HCT116 (cell line): ENCODE measurements around the gene KIAA0825. TPM values are rescaled to one million over a fixed set of nuclear protein-coding genes. Genes with fewer than 3 reads are reported as not detected.

ENCODE experiments used
- ATAC-seq: fragments of 200-7000 bp; cut with Tn5 transposase; 2 replicates; pipeline ENCODE4 v1.9.1; 2020; ENCODE audit warnings: mild to moderate bottlenecking, moderate library complexity
- BruUV-seq: library from RNA; stranded (reverse); fragments of 400-500 nt; replicated peaks from 2 replicates; lab custom pipeline; 2021; lab: Mats Ljungman, UMichigan
- CTCF ChIA-PET: fragments of 300-600 bp; sonication (Branson Sonifier 250); formaldehyde crosslinking; loops from one replicate; lab custom pipeline; 2021; ENCODE audit warnings: antibody characterized with exemption; lab: Charles Lee
- POLR2A ChIA-PET: fragments of 300-600, 350-600 bp; sonication (Branson Sonifier 250); formaldehyde crosslinking; loops from one replicate; lab custom pipeline; 2021; ENCODE audit warnings: antibody characterized with exemption; lab: Charles Lee
- RAD21 ChIA-PET, 2 experiments: fragments of 300-600 bp; sonication (Branson Sonifier 250); formaldehyde crosslinking; loops; one replicate each; lab custom pipeline; 2023; ENCODE audit warnings: low total read pairs in 2 of 2; ENCODE audit not compliant: uncharacterized antibody in 2 of 2, unreplicated experiment in 2 of 2, low non-redundant PET in 1 of 2; lab: Charles Lee
- DNase-seq: peaks from one replicate; pipeline ENCODE4 v3.0.0-alpha.2; 2010; ENCODE audit warnings: low read depth, low spot score
- H2AFZ ChIP-seq: fragments of 200-600 bp; shearing (Covaris generic), sonication (generic); 2 replicates; pipeline ENCODE4 v1.6.1; 2017; ENCODE audit warnings: low read depth, mixed run types, mixed read lengths, antibody characterized with exemption, low read length; ENCODE audit not compliant: poor library complexity, severe bottlenecking
- H3K27ac ChIP-seq: 2 replicates; pipeline ENCODE4 v1.5.1; 2012; ENCODE audit warnings: low read depth, low read length
- H3K27me3 ChIP-seq: fragments of 200-600 bp; sonication (generic); 2 replicates; pipeline ENCODE4 v1.6.1; 2016; ENCODE audit warnings: mixed run types, low read length, mixed read lengths; ENCODE audit not compliant: insufficient read depth
- H3K36me3 ChIP-seq, 2 experiments: fragments of 200-500 bp in 1 of 2; fragments of 200-600 bp in 1 of 2; sonication (Bioruptor generic) in 1 of 2; sonication (generic) in 1 of 2; 2 replicates each; pipeline versions ENCODE4 v1.5.1 to v1.6.1; 2014 to 2016; ENCODE audit warnings: low read length in 2 of 2, inconsistent platforms in 1 of 2, mixed read lengths in 1 of 2, mixed run types in 1 of 2; ENCODE audit not compliant: insufficient read depth in 2 of 2, control insufficient read depth in 1 of 2
- H3K4me1 ChIP-seq, 2 experiments: fragments of 200-600 bp in 1 of 2; sonication (generic) in 1 of 2; 2 replicates each; pipeline versions ENCODE4 v1.5.1 to v1.6.1; 2012 to 2017; ENCODE audit warnings: low read length in 2 of 2, inconsistent platforms in 1 of 2, mild to moderate bottlenecking in 1 of 2, mixed read lengths in 1 of 2, mixed run types in 1 of 2, moderate library complexity in 1 of 2; ENCODE audit not compliant: insufficient read depth in 2 of 2, control insufficient read depth in 1 of 2
- H3K4me2 ChIP-seq: fragments of 200-600 bp; sonication (generic); 2 replicates; pipeline ENCODE4 v1.6.1; 2017; ENCODE audit warnings: mixed run types, low read length, mixed read lengths
- H3K4me3 ChIP-seq, 2 experiments: fragments of 200-600 bp in 1 of 2; sonication (generic) in 1 of 2; replicated peaks in 1 of 2; 2 replicates each; pipeline ENCODE4 v1.5.1; 2011 to 2016; ENCODE audit warnings: low read length in 2 of 2, control low read depth in 1 of 2, low read depth in 1 of 2, mild to moderate bottlenecking in 1 of 2, mixed read lengths in 1 of 2, mixed run types in 1 of 2
- H3K79me2 ChIP-seq: fragments of 200-600 bp; sonication (generic); 2 replicates; pipeline ENCODE4 v1.6.1; 2017; ENCODE audit warnings: mild to moderate bottlenecking, mixed run types, low read length, moderate library complexity, mixed read lengths; ENCODE audit not compliant: insufficient read depth
- H3K9ac ChIP-seq: fragments of 200-600 bp; sonication (generic); 2 replicates; pipeline ENCODE4 v1.6.1; 2016; ENCODE audit warnings: low read length, mixed read lengths
- H3K9me2 ChIP-seq: fragments of 200-600 bp; sonication (generic), shearing (Covaris generic); 2 replicates; pipeline ENCODE4 v1.6.1; 2017; ENCODE audit warnings: mixed run types, mild to moderate bottlenecking, moderate library complexity; ENCODE audit not compliant: insufficient read depth
- H3K9me3 ChIP-seq, 2 experiments: fragments of 200-500 bp in 1 of 2; fragments of 200-600 bp in 1 of 2; sonication (Bioruptor generic) in 1 of 2; sonication (generic) in 1 of 2; 2 replicates each; pipeline ENCODE4 v1.6.1; 2014 to 2017; ENCODE audit warnings: low read length in 2 of 2, mixed read lengths in 2 of 2, inconsistent platforms in 1 of 2, low read depth in 1 of 2, mild to moderate bottlenecking in 1 of 2, mixed run types in 1 of 2, moderate library complexity in 1 of 2; ENCODE audit not compliant: control insufficient read depth in 1 of 2, insufficient read depth in 1 of 2
- H4K20me1 ChIP-seq: fragments of 200-600 bp; sonication (generic), shearing (Covaris generic); 2 replicates; pipeline ENCODE4 v1.6.1; 2017; ENCODE audit warnings: mixed run types, mild to moderate bottlenecking, moderate library complexity; ENCODE audit not compliant: insufficient read depth
- CBX3 ChIP-seq: IDR thresholded peaks from 2 replicates; pipeline ENCODE4 v1.6.1; 2012; ENCODE audit warnings: low read depth
- CEBPB ChIP-seq: IDR thresholded peaks from 2 replicates; pipeline ENCODE4 v1.6.1; 2012; ENCODE audit warnings: low read depth
- EGR1 ChIP-seq: IDR thresholded peaks from 2 replicates; pipeline ENCODE4 v1.6.1; 2012; ENCODE audit warnings: low read depth
- EZH2 ChIP-seq: fragments of 200-600 bp; sonication (generic); IDR thresholded peaks from 2 replicates; pipeline ENCODE4 v1.6.1; 2017; ENCODE audit warnings: antibody characterized with exemption, mixed run types
- JUND ChIP-seq: IDR thresholded peaks from 2 replicates; pipeline ENCODE4 v1.6.1; 2012
- POLR2AphosphoS5 ChIP-seq: IDR thresholded peaks from 2 replicates; pipeline ENCODE4 v1.6.1; 2011; ENCODE audit warnings: mild to moderate bottlenecking, low read depth, low read length, moderate library complexity
- SP1 ChIP-seq: IDR thresholded peaks from 2 replicates; pipeline ENCODE4 v1.6.1; 2012; ENCODE audit warnings: low read depth
- SRF ChIP-seq: IDR thresholded peaks from 2 replicates; pipeline ENCODE4 v1.6.1; 2012; ENCODE audit warnings: low read depth
- ZFX ChIP-seq: fragments of 450-650 bp; IDR thresholded peaks from 2 replicates; pipeline ENCODE4 v1.6.1; 2017
- intact Hi-C: fragments of 100-400 bp; cut with micrococcal nuclease; formaldehyde crosslinking; loops from 2 replicates; pipeline ENCODE4 v1.10.0; 2022
- total RNA-seq: library from RNA; stranded (reverse); gene quantifications from one replicate; pipeline ENCODE4 v1.2.1, GENCODE V29; 2021; ENCODE audit not compliant: unreplicated experiment

KIAA0825 gene
- total RNA-seq, 1 experiment from 2014 or later = 1.4 TPM

DNA sequence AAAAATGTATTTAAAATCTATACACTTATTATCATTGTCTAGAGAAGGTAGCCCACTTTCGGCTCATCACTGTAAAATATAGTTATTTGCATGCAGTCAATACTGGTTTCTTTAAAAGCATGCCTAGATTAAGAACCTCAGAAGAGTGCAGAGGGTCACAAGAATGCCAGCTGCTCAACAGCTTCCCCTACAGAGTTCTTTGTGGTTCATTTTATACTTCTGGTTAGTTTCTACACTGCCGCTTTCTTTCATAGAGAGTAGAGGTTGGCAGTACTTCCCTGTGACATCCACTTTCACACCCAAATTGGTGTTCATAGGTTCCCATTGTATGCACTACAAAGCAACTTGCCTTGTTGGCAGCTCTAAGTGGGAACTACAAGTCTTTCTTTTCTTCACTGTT, 137.3 kb downstream of the KIAA0825 start:
- Histone ChIP-seq H3K4me1 (no peaks in the 10 kb centered on the region), H3K27me3 (no peaks in the 10 kb centered on the region), H3K79me2 (no peaks in the 10 kb centered on the region), H2AFZ (no peak overlapping the region), H3K9me2 (no peaks in the 10 kb centered on the region), H3K27ac (no peak overlapping the region), H3K4me3 (no peak overlapping the region), H4K20me1 (no peaks in the 10 kb centered on the region), H3K36me3 (no peaks in the 10 kb centered on the region), H3K4me2 (no peak overlapping the region), H3K9ac (no peak overlapping the region), H3K9me3 (no peaks in the 10 kb centered on the region)
- intact Hi-C loops = no loop called here
- ATAC-seq = no peak
- CTCF ChIA-PET = no interaction called here
- POLR2A ChIA-PET = no interaction called here
- RAD21 ChIA-PET = no interaction called here
- DNase-seq = no peak
- TF ChIP-seq JUND (no peak), EZH2 (no peak), CEBPB (no peak), SP1 (no peak), POLR2AphosphoS5 (no peak), CBX3 (no peak)
- BruUV-seq = no TSS peak

DNA sequence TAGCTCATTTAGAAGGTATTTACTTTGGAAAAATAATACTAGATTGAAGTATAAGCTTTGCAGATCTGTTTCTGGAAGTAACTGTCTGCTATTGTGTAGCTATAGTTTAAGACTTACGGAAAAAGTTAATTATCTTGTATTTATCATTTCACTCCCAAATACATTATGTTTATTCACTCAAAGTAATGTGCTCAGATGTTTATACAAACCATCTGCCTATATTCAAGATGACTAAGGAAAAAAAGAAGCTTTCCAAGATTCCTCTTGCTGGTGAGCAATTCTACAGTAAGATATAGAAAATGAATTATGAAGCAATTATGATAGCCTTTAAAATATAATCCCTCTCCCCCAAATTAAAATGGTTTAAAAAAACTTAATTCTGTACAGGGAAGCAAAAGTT, 137.9 kb downstream of the KIAA0825 start:
- Histone ChIP-seq H3K9me2 (no peaks in the 10 kb centered on the region), H3K79me2 (no peaks in the 10 kb centered on the region), H3K27ac (no peak overlapping the region), H3K27me3 (no peaks in the 10 kb centered on the region), H3K4me1 (no peaks in the 10 kb centered on the region), H3K9ac (no peak overlapping the region), H2AFZ (no peak overlapping the region), H3K9me3 (no peaks in the 10 kb centered on the region), H3K4me3 (no peak overlapping the region), H3K4me2 (no peak overlapping the region), H4K20me1 (no peaks in the 10 kb centered on the region), H3K36me3 (no peaks in the 10 kb centered on the region)
- no TSS peak for BruUV-seq
- intact Hi-C loops = no loop called here
- RAD21 ChIA-PET = no interaction called here
- POLR2A ChIA-PET = no interaction called here
- DNase-seq (no peak), ATAC-seq (no peak)
- TF ChIP-seq SRF (no peak), EGR1 (no peak), EZH2 (no peak), ZFX (no peak)
- CTCF ChIA-PET = no interaction called here
